ENCODE results near the gene OR13C8. TPM values are rescaled to one million over a fixed set of nuclear protein-coding genes. Genes with fewer than 3 reads are reported as not detected.

The OR13C8 gene
- polyA plus RNA-seq, 1 of the 3 experiments (the other 2 are of a cell fraction) = not detected

DNA sequence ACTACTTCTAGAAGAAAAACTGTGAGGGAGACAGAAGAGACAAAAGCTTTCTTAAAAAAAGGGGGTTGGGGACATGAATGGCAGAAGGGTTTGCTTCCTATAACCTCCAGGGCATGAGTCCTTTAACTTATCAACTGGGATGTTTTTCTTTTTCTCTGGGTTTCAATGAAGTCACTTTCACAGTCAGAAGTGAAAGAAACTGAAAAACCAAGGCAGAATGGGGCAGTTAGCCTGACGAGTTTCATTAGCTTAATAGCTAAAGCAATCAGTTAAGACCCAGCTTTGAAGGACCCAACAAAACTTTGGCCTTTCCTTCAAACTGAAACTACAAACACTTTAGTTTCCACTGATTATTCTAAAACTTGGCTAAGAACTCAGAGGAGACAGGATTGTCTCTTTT, 4.6 kb upstream of the OR13C8 start (continued):
- TF ChIP-seq FOXM1 (IDR thresholded peaks at IDR 0.05; ENCODE audit: low read depth) = no peak
- no peak for TF ChIP-seq MEF2A (IDR thresholded peaks at IDR 0.05; ENCODE audit: borderline replicate concordance, low read depth)

DNA sequence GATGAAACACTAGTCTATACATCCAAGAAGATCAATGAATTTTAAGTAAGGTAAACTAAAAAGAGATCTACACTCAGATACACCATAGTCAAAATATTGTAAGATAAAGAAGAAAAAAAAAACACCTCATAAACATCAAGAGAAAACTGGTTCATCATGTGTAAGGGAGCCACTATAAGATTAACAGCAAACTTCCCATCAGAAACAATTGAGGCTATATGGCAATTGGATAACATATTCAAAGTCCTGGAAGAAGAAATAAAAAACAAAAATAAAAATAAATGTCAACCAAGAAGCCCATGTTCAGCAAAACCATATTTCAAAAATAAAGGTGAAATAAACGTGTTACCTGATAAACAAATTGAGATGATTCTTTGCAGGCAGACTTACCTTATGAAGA, 3.6 kb downstream of the OR13C8 start:
- no peak for DNase-seq
- CTCF ChIA-PET = no interaction called here
- Histone ChIP-seq H4K20me1 (ENCODE audit: insufficient read depth) (no peaks in the 10 kb centered on the region), H2AFZ (ENCODE audit: low read depth) (no peak overlapping the region), H3K4me2 (no peak overlapping the region), H3K36me3 (replicated peaks in 1 of 2; ENCODE audit: control insufficient read depth in 1 of 2, insufficient read depth in 2 of 2, low read length in 1 of 2) (no peaks in the 10 kb centered on the region), H3K79me2 (ENCODE audit: insufficient read depth) (no peaks in the 10 kb centered on the region), H3K9me3 (no peaks in the 10 kb centered on the region; the same call in none of the 2 replicates), H3K4me1 (ENCODE audit: control insufficient read depth in 1 of 2, insufficient read depth in 2 of 2, low read depth in 1 of 2, low read length in 1 of 2) (no peaks in the 10 kb centered on the region), H3K9ac (no peak overlapping the region), H3F3A (replicated peaks; ENCODE audit: insufficient read depth) (no peaks in the 10 kb centered on the region), H3K9me2 (no peaks in the 10 kb centered on the region), H3K27me3 (ENCODE audit: insufficient read depth) (no peaks in the 10 kb centered on the region), H3K4me3 (ENCODE audit: low read depth in 2 of 2, low read length in 1 of 2) (no peak overlapping the region), H3K27ac (ENCODE audit: low read depth in 2 of 2, low read length in 1 of 2) (no peak overlapping the region)
- 0% methylated on average over 1 of the region's 1 CpG for WGBS (ENCODE audit: low lambda C conversion rate)
- TF ChIP-seq, protein P1, sequence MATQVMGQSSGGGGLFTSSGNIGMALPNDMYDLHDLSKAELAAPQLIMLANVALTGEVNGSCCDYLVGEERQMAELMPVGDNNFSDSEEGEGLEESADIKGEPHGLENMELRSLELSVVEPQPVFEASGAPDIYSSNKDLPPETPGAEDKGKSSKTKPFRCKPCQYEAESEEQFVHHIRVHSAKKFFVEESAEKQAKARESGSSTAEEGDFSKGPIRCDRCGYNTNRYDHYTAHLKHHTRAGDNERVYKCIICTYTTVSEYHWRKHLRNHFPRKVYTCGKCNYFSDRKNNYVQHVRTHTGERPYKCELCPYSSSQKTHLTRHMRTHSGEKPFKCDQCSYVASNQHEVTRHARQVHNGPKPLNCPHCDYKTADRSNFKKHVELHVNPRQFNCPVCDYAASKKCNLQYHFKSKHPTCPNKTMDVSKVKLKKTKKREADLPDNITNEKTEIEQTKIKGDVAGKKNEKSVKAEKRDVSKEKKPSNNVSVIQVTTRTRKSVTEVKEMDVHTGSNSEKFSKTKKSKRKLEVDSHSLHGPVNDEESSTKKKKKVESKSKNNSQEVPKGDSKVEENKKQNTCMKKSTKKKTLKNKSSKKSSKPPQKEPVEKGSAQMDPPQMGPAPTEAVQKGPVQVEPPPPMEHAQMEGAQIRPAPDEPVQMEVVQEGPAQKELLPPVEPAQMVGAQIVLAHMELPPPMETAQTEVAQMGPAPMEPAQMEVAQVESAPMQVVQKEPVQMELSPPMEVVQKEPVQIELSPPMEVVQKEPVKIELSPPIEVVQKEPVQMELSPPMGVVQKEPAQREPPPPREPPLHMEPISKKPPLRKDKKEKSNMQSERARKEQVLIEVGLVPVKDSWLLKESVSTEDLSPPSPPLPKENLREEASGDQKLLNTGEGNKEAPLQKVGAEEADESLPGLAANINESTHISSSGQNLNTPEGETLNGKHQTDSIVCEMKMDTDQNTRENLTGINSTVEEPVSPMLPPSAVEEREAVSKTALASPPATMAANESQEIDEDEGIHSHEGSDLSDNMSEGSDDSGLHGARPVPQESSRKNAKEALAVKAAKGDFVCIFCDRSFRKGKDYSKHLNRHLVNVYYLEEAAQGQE (IDR thresholded peaks at IDR 0.05; ENCODE audit: low read depth, low read length) = no peak
- TF ChIP-seq NFIC (IDR thresholded peaks at IDR 0.05; ENCODE audit: borderline replicate concordance) (no peak), GATA2 (CRISPR knock-in tag; IDR thresholded peaks at IDR 0.05) (no peak), POLR2AphosphoS5 (IDR thresholded peaks at IDR 0.05; ENCODE audit: low read depth, low read length) (no peak), RXRA (IDR thresholded peaks at IDR 0.05; ENCODE audit: borderline replicate concordance, low read depth) (no peak), SIN3A (IDR thresholded peaks at IDR 0.05; ENCODE audit: borderline replicate concordance, low read depth, low read length) (no peak), GABPA (IDR thresholded peaks at IDR 0.05; ENCODE audit: low read depth) (no peak), TEAD4 (IDR thresholded peaks at IDR 0.05; ENCODE audit: borderline replicate concordance, insufficient read depth) (no peak), FOXJ3 (CRISPR knock-in tag; IDR thresholded peaks at IDR 0.05) (no peak), RAD21 (IDR thresholded peaks at IDR 0.05; ENCODE audit: low read length) (no peak)
- TF ChIP-seq, protein P2, sequence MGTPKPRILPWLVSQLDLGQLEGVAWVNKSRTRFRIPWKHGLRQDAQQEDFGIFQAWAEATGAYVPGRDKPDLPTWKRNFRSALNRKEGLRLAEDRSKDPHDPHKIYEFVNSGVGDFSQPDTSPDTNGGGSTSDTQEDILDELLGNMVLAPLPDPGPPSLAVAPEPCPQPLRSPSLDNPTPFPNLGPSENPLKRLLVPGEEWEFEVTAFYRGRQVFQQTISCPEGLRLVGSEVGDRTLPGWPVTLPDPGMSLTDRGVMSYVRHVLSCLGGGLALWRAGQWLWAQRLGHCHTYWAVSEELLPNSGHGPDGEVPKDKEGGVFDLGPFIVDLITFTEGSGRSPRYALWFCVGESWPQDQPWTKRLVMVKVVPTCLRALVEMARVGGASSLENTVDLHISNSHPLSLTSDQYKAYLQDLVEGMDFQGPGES (IDR thresholded peaks at IDR 0.05; ENCODE audit: low read depth, low read length) = no peak
- POLR2A ChIA-PET = no interaction called here

All from SK-N-SH (cell line).